Upper lobe of left lung (tissue), 4 donors: ENCODE results near the gene ZNF124.

Source experiments
- CTCF ChIP-seq, 6 experiments: fragments of 450-650 bp in 4 of 6; fragments of 200-600 bp in 2 of 6; sonication (generic) in 2 of 6; IDR thresholded peaks; one replicate each; pipeline ENCODE4 v1.5.1; 2016 to 2019; ENCODE audit warnings: antibody characterized with exemption in 6 of 6
- POLR2A ChIP-seq, 4 donors: fragments of 450-650 bp; IDR thresholded peaks; one replicate each; pipeline ENCODE4 v1.5.1; 2016 to 2017; ENCODE audit warnings: antibody characterized with exemption in 4 of 4, mild to moderate bottlenecking in 2 of 4
- POLR2AphosphoS5 ChIP-seq, 2 donors: sonication (generic); formaldehyde crosslinking; IDR thresholded peaks; one replicate each; pipeline ENCODE4 v1.5.1; 2017; ENCODE audit warnings: antibody characterized with exemption in 2 of 2

GRCh38 chr1:247113733-247114271 is 58.0 kb downstream of the ZNF124 start:
- TF ChIP-seq CTCF (IDR thresholded peaks at IDR 0.05) (no peak), POLR2AphosphoS5 (IDR thresholded peaks at IDR 0.05) (no peak), POLR2A (IDR thresholded peaks at IDR 0.05) (no peak)
